H1 (cell line): ENCODE measurements around the gene P2RX7. TPM values are rescaled to one million over a fixed set of nuclear protein-coding genes. Genes with fewer than 3 reads are reported as not detected.

Experiments used
- BACH1 ChIP-seq: IDR thresholded peaks from 2 replicates; pipeline ENCODE4 v1.6.1; 2012; ENCODE audit warnings: low read length, improper control_type of control experiment
- CTBP2 ChIP-seq: IDR thresholded peaks from 2 replicates; pipeline ENCODE4 v1.7.0; 2011; ENCODE audit warnings: borderline replicate concordance, mild to moderate bottlenecking, moderate library complexity, mixed read lengths, low read length; ENCODE audit not compliant: insufficient read depth, insufficient read length
- EP300 ChIP-seq, 2 experiments: IDR thresholded peaks; 1 replicate in 1 of 2; 2 replicates in 1 of 2; pipeline ENCODE4 v1.6.1; 2011 to 2012; ENCODE audit warnings: low read depth in 2 of 2, low read length in 2 of 2, mild to moderate bottlenecking in 2 of 2, borderline replicate concordance in 1 of 2, inconsistent platforms in 1 of 2, moderate library complexity in 1 of 2
- HDAC6 ChIP-seq: IDR thresholded peaks from one replicate; pipeline ENCODE4 v1.7.1; 2012; ENCODE audit warnings: low read depth, mild to moderate bottlenecking, inconsistent platforms, low read length, moderate library complexity
- KDM4A ChIP-seq: IDR thresholded peaks from one replicate; pipeline ENCODE4 v1.7.1; 2012; ENCODE audit warnings: low read depth, mild to moderate bottlenecking, moderate library complexity, low read length, inconsistent platforms; ENCODE audit not compliant: severe bottlenecking
- SIN3A ChIP-seq, 2 experiments: IDR thresholded peaks in 1 of 2; conservative IDR thresholded peaks in 1 of 2; 2 replicates each; pipeline ENCODE4 v1.6.1; 2011 to 2012; ENCODE audit warnings: low read length in 2 of 2, improper control_type of control experiment in 1 of 2, low read depth in 1 of 2, mild to moderate bottlenecking in 1 of 2
- TBP ChIP-seq: IDR thresholded peaks from 2 replicates; pipeline ENCODE4 v1.6.1; 2011; ENCODE audit warnings: low read depth, low read length, improper control_type of control experiment
- polyA plus RNA-seq, 7 experiments: library from polyadenylated mRNA; depleted of rRNA in 3 of 7; stranded (reverse) in 5 of 7; unstranded in 2 of 7; fragments of >200 nt in 5 of 7; fragments of 200-250 nt in 2 of 7; gene quantifications; 1 replicate in 5 of 7; 2 replicates in 1 of 7; 4 replicates in 1 of 7; pipeline versions ENCODE4 v1.2.1 to v1.2.3, GENCODE V29; 2011 to 2013; ENCODE audit warnings: missing spikeins in 2 of 7, mixed read lengths in 2 of 7
- total RNA-seq: library from RNA; stranded (reverse); fragmentation: NEBNext Ultra II Directional; extraction: Animal tissue kit (Norgen Biotek cat#: 25700); gene quantifications from 2 replicates; pipeline ENCODE4 v1.2.1, GENCODE V29; 2021
- TF ChIP-seq, protein P1 (sequence below): fragments of 300-600 bp; sonication (generic); IDR thresholded peaks from 2 replicates; pipeline ENCODE4 v1.7.1; 2012; ENCODE audit warnings: low read length, moderate library complexity, mild to moderate bottlenecking, inconsistent platforms; ENCODE audit not compliant: insufficient replicate concordance

Gene P2RX7
- total and polyA plus RNA-seq, 2 of the 8 experiments (the other 6 are each of a cell fraction or from before 2014, with no cell fraction given): 0.38 to 0.56 TPM

DNA sequence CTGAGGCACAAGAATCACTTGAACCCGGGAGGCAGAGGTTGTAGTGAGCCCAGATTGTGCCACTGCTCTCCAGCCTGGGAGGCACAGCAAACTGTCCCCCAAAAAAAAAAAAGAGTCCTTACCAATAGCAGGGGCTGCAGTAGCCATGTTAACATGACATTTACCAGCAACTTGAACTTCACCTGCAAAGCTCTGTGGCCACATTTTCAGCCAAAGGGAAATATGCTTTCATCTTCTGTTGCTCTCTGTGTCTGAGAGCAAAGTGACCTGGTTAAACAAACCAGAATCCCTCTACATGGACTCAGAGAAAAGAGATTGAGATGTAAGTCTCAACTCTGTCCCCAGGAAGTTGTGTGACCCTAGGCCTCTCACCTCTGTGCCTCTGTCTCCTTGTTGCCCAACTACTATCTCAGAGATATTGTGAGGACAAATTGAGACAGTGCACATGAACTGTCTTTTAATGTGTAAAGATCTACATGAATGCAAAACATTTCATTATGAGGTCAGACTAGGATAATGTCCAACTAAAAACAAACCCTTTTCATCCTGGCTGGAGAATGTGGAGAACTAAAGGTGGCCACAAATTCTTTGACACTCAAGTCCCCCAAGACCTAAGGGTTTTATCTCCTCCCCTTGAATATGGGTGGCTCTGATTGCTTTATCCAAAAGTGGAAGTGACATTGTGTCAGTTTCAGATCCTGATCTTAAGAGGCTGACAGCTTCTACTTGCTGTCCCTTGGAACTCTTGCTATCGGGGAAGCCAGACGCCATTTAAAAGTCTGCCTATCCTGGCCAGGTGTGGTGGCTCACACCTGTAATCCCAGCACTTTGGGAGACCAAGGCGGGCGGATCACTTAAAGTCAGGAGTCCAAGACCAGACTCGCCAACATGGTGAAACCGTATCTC lies 52.6 kb downstream of the P2RX7 start (continued):
- TF ChIP-seq, protein P1, sequence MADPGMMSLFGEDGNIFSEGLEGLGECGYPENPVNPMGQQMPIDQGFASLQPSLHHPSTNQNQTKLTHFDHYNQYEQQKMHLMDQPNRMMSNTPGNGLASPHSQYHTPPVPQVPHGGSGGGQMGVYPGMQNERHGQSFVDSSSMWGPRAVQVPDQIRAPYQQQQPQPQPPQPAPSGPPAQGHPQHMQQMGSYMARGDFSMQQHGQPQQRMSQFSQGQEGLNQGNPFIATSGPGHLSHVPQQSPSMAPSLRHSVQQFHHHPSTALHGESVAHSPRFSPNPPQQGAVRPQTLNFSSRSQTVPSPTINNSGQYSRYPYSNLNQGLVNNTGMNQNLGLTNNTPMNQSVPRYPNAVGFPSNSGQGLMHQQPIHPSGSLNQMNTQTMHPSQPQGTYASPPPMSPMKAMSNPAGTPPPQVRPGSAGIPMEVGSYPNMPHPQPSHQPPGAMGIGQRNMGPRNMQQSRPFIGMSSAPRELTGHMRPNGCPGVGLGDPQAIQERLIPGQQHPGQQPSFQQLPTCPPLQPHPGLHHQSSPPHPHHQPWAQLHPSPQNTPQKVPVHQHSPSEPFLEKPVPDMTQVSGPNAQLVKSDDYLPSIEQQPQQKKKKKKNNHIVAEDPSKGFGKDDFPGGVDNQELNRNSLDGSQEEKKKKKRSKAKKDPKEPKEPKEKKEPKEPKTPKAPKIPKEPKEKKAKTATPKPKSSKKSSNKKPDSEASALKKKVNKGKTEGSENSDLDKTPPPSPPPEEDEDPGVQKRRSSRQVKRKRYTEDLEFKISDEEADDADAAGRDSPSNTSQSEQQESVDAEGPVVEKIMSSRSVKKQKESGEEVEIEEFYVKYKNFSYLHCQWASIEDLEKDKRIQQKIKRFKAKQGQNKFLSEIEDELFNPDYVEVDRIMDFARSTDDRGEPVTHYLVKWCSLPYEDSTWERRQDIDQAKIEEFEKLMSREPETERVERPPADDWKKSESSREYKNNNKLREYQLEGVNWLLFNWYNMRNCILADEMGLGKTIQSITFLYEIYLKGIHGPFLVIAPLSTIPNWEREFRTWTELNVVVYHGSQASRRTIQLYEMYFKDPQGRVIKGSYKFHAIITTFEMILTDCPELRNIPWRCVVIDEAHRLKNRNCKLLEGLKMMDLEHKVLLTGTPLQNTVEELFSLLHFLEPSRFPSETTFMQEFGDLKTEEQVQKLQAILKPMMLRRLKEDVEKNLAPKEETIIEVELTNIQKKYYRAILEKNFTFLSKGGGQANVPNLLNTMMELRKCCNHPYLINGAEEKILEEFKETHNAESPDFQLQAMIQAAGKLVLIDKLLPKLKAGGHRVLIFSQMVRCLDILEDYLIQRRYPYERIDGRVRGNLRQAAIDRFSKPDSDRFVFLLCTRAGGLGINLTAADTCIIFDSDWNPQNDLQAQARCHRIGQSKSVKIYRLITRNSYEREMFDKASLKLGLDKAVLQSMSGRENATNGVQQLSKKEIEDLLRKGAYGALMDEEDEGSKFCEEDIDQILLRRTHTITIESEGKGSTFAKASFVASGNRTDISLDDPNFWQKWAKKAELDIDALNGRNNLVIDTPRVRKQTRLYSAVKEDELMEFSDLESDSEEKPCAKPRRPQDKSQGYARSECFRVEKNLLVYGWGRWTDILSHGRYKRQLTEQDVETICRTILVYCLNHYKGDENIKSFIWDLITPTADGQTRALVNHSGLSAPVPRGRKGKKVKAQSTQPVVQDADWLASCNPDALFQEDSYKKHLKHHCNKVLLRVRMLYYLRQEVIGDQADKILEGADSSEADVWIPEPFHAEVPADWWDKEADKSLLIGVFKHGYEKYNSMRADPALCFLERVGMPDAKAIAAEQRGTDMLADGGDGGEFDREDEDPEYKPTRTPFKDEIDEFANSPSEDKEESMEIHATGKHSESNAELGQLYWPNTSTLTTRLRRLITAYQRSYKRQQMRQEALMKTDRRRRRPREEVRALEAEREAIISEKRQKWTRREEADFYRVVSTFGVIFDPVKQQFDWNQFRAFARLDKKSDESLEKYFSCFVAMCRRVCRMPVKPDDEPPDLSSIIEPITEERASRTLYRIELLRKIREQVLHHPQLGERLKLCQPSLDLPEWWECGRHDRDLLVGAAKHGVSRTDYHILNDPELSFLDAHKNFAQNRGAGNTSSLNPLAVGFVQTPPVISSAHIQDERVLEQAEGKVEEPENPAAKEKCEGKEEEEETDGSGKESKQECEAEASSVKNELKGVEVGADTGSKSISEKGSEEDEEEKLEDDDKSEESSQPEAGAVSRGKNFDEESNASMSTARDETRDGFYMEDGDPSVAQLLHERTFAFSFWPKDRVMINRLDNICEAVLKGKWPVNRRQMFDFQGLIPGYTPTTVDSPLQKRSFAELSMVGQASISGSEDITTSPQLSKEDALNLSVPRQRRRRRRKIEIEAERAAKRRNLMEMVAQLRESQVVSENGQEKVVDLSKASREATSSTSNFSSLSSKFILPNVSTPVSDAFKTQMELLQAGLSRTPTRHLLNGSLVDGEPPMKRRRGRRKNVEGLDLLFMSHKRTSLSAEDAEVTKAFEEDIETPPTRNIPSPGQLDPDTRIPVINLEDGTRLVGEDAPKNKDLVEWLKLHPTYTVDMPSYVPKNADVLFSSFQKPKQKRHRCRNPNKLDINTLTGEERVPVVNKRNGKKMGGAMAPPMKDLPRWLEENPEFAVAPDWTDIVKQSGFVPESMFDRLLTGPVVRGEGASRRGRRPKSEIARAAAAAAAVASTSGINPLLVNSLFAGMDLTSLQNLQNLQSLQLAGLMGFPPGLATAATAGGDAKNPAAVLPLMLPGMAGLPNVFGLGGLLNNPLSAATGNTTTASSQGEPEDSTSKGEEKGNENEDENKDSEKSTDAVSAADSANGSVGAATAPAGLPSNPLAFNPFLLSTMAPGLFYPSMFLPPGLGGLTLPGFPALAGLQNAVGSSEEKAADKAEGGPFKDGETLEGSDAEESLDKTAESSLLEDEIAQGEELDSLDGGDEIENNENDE: no peak
- TF ChIP-seq BACH1 (no peak), SIN3A (conservative IDR thresholded peaks at IDR 0.05 in 1 of 2, IDR thresholded peaks at IDR 0.05 in 1 of 2; ENCODE audit: low read depth in 1 of 2, low read length in 2 of 2) (no peak), EP300 (IDR thresholded peaks at IDR 0.05; ENCODE audit: borderline replicate concordance in 1 of 2, low read depth in 2 of 2, low read length in 2 of 2) (no peak), CTBP2 (no peak), HDAC6 (no peak), KDM4A (no peak), TBP (no peak)
